Measurements from ENCODE around the gene GDF10. TPM values are rescaled to one million over a fixed set of nuclear protein-coding genes. Genes with fewer than 3 reads are reported as not detected.

GDF10 gene
- total RNA-seq, 2 experiments from 2014 or later: not detected

DNA sequence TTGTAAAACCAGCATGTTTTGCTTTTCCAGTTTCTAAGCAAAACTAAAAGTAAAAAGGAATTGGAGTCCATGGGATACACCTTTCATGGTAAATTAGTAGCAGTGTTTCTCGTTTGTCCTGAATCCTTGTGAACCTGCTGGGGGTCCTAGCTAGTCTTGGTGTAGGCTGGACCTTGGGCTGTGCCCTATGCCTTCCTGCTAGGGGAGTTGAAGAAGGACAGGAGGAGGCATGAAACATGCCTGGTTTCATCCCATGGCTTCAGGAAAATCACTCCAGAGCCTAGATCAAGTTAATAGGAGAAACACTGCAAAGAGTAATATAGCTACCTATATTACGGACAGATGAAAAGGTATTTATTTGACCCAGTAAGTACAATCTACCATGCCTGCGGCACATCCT lies 41.1 kb upstream of the GDF10 start:
- Mint-ChIP-seq H3K9me3 (ENCODE audit: insufficient read depth) (no peaks in the 10 kb centered on the region), H3K4me1 (ENCODE audit: low read depth) (peaks cover 80% of the 10 kb centered on the region), H3K36me3 (ENCODE audit: low read depth) (peaks cover 22% of the 10 kb centered on the region), H3K27me3 (ENCODE audit: low read depth) (no peaks in the 10 kb centered on the region), H3K4me3 (no peak overlapping the region), H3K27ac (no peak overlapping the region)
- ATAC-seq (no peak), DNase-seq (no peak)
- CTCF ChIA-PET: interaction anchor here (1.2 to 1.8 kb wide), 2 partner anchors 53 to 87 kb away, joined by 3 to 5 read pairs; no protein-coding TSS in a partner anchor
- POLR2A ChIA-PET: no interaction called here

DNA sequence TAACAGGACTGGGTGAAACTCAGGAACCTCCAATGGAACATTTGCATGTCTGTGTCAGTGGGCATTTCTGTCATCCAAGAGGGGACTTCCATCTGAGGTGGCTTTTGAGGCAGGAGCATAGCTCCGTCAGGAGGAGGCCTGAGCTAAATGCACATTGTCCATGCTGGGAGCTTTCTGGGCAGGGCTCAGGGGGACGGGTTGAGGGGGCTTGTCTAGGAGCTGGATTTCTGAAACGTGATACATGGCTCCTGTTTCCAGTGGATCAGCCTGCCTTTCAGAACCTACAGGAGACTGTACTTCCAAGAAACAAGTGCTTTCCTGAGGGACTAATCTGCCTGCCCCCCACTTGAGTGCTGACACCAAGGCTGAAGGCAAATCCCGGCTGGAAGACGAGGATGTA lies 40.5 kb upstream of the GDF10 start:
- no peak overlapping the region for H3K4me3 Mint-ChIP-seq
- H3K9me3 Mint-ChIP-seq (ENCODE audit: insufficient read depth): no peaks in the 10 kb centered on the region
- ChIA-PET POLR2A (no interaction called here), CTCF (interaction anchor here (1.1 to 2.4 kb wide), 5 partner anchors 9 to 212 kb away, joined by 3 to 12 read pairs (median 5); no protein-coding TSS in a partner anchor)
- H3K27me3 Mint-ChIP-seq (ENCODE audit: low read depth): no peaks in the 10 kb centered on the region
- no peak overlapping the region for H3K27ac Mint-ChIP-seq
- H3K4me1 Mint-ChIP-seq (ENCODE audit: low read depth): peaks cover 86% of the 10 kb centered on the region
- DNase-seq: no peak
- ATAC-seq: no peak
- H3K36me3 Mint-ChIP-seq (ENCODE audit: low read depth): peaks cover 22% of the 10 kb centered on the region

DNA sequence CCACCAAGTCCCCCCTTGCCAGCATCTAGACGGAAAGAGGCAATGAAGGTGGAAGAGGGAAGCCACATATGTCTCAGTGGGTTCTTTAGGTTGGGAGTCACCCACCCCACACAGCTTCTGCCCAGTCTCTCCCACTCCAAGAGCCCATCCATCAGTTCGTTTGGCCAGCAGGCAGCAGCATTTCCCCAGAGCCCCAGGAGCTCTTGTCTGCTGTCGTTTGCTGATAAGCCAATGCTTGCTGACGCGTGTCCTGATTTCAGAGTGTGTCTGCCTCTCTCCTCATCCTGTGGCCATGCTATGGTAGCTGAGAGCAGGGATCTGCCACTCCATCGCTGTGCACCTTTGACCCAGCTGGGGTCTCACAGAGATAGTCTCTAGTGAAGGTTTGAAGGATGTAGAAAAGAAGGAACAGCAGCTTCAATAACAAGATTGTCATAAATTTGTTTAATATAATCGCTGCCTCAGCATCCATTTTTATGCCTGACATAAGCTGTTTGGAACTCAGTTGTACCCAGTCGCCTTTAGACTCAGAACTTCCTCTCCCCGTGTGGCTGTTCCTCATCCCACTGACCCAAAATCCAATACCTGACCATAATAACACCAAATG lies 39.4 kb upstream of the GDF10 start:
- Mint-ChIP-seq H3K27ac (peak overlapping the region; percentile 90), H3K4me1 (ENCODE audit: low read depth) (peaks cover 91% of the 10 kb centered on the region)
- ATAC-seq: no peak

DNA sequence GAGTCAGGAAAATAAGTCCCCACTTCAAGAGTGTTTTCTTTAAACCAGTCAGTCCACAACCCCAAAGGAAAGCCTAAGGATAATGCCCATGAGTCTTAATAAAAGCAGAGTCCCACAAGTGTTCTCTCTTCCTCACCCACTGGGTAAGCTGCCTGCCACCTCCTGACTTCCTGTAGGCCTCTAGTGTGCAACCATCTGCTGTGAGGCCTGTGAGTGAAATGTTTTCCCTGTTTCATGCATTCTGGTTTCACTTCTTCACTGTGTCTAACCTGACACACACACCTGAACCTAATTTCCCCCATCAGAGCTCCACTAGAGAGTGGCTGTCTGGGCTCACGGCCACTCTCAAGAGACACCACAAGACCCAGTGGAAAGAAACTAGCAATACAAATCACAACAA lies 38.9 kb upstream of the GDF10 start:
- peak overlapping the region; percentile 90 for H3K27ac Mint-ChIP-seq
- CTCF ChIA-PET: interaction anchor here (1.3 to 2.4 kb wide), 5 partner anchors 15 to 213 kb away, joined by 4 to 12 read pairs (median 8); no protein-coding TSS in a partner anchor
- POLR2A ChIA-PET: interaction anchor here (1.0 to 1.7 kb wide), 4 partner anchors 15 to 95 kb away, joined by 3 to 4 read pairs (median 3); no protein-coding TSS in a partner anchor
- DNase-seq (peak; percentile 56), ATAC-seq (peak; percentile 46)
- no peaks in the 10 kb centered on the region for H3K27me3 Mint-ChIP-seq (ENCODE audit: low read depth)
- H3K4me3 Mint-ChIP-seq: peak overlapping the region; percentile 2
- peaks cover 24% of the 10 kb centered on the region for H3K36me3 Mint-ChIP-seq (ENCODE audit: low read depth)
- peaks cover 5% of the 10 kb centered on the region for H3K9me3 Mint-ChIP-seq (ENCODE audit: insufficient read depth)
- H3K4me1 Mint-ChIP-seq (ENCODE audit: low read depth): peaks cover 89% of the 10 kb centered on the region

More for the DNA sequence above, 39.4 kb upstream of the GDF10 start:
- peak; percentile 30 for DNase-seq
- Mint-ChIP-seq H3K36me3 (ENCODE audit: low read depth) (peaks cover 24% of the 10 kb centered on the region), H3K9me3 (ENCODE audit: insufficient read depth) (peaks cover 2% of the 10 kb centered on the region), H3K27me3 (ENCODE audit: low read depth) (no peaks in the 10 kb centered on the region), H3K4me3 (no peak overlapping the region)
- POLR2A ChIA-PET: interaction anchor here (0.9 to 1.7 kb wide), 5 partner anchors 15 to 95 kb away, joined by 3 to 4 read pairs (median 3); no protein-coding TSS in a partner anchor
- CTCF ChIA-PET: interaction anchor here (0.7 to 2.4 kb wide), 10 partner anchors 8 to 1919 kb away, joined by 3 to 12 read pairs (median 5); no protein-coding TSS in a partner anchor

DNA sequence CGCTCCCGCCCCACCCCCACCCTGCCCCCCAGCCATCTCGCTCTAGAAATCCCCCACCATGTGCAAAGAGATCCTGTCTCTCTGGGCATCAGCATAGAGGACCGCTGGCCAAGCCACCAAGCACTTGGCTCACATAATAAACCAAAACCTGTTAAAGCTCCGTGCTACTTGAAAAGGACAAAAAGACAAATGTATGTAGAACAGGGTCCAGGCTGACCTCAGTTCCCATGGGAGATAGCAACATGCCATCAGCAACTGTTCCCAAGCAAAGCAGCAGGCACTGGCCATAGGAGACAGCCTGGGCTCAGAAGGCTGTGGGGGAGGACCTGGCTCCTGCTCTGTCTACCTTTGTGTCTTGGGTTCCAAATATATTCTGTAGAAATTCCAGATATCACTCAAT lies 38.4 kb upstream of the GDF10 start:
- H3K4me1 Mint-ChIP-seq (ENCODE audit: low read depth): peaks cover 87% of the 10 kb centered on the region
- no peak overlapping the region for H3K4me3 Mint-ChIP-seq
- POLR2A ChIA-PET: interaction anchor here (1.0 to 1.7 kb wide), 3 partner anchors 14 to 96 kb away, joined by 3 to 4 read pairs (median 3); no protein-coding TSS in a partner anchor

DNA sequence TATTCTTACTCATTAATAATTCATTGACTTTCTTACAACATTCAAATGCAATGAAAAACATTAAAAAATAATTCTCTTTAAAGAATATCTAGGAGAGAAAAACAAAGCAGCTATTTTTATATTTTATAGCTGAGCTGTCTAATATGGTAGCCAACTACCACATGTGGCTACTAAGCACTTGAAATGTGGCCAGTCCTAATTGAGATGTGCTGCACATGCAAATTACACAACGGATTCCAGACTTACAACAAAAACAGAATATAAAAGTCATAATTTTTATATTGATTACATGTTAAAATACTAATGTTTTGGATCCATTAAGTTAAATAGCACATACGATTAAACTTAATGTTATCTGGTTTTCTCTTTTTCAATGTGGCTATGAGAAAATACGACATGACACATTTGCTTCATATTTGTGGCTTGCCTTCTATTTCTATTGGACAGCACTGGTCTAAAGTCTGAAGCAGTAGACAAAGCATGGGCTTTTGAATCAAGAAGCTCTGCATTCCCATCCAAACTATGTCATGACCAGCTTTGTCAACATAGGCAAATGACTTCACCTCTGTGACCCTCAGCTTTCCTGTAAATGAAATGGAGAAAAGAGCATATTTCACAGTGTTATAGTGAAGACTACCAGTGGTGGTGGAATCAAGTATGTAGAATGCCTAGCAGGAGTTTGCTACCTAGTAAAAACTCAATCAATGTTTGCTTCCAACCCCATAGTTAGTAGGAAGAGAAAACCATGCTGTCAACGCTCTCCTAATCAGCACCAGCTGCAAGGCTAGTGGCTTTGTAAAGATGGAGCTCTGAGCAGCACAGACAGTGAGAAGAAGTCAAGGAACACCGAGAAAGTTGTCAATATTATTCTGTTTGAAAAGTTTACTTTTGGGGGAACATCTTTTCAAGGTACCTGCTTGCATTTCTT lies 37.1 kb upstream of the GDF10 start:
- Mint-ChIP-seq H3K27me3 (ENCODE audit: low read depth) (no peaks in the 10 kb centered on the region), H3K4me3 (no peak overlapping the region), H3K4me1 (ENCODE audit: low read depth) (peaks cover 84% of the 10 kb centered on the region), H3K36me3 (ENCODE audit: low read depth) (peaks cover 12% of the 10 kb centered on the region), H3K9me3 (ENCODE audit: insufficient read depth) (peaks cover 5% of the 10 kb centered on the region), H3K27ac (no peak overlapping the region)
- POLR2A ChIA-PET: interaction anchor here (1.1 kb wide), 1 partner anchor 15 kb away, joined by 3 read pairs; no protein-coding TSS in a partner anchor
- DNase-seq (no peak), ATAC-seq (no peak)
- CTCF ChIA-PET: interaction anchor here (0.9 to 1.4 kb wide), 3 partner anchors 9 to 49 kb away, joined by 3 to 5 read pairs (median 3); no protein-coding TSS in a partner anchor

More for the DNA sequence above, 38.4 kb upstream of the GDF10 start:
- CTCF ChIA-PET: interaction anchor here (1.3 to 2.4 kb wide), 3 partner anchors 15 to 214 kb away, joined by 4 to 12 read pairs (median 8); no protein-coding TSS in a partner anchor
- peak overlapping the region; percentile 90 for H3K27ac Mint-ChIP-seq
- H3K27me3 Mint-ChIP-seq (ENCODE audit: low read depth): no peaks in the 10 kb centered on the region
- H3K36me3 Mint-ChIP-seq (ENCODE audit: low read depth): peaks cover 21% of the 10 kb centered on the region
- H3K9me3 Mint-ChIP-seq (ENCODE audit: insufficient read depth): peaks cover 5% of the 10 kb centered on the region
- no peak for ATAC-seq
- DNase-seq: no peak

DNA sequence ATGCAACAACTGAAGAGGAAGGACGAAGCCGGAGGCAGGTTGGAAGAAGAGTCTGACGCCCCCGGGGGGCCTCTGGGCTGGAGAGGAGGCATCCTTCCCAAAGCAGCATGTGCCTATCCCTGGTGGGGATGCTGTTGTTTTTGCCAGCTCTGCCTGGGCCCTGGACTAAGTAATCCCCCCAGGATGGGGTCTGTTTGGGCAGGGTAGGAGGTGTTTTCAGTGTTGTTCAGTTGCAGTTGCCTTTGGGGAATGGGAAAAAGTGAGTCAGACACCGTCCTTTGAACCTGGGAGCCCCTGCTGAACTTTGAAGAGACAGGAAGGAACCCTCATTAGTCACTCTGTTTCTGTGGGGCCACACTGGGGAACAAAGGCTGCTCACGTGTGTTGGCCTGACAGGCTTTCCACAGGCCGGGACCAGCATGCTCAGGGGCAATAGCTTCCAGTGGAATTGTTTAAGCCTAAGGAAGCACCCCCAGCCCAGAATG lies 35.2 kb upstream of the GDF10 start:
- ChIA-PET CTCF (no interaction called here), POLR2A (no interaction called here)
- peak overlapping the region; percentile 78 for H3K27ac Mint-ChIP-seq
- ATAC-seq (peak; percentile 88), DNase-seq (peak; percentile 76)
- H3K27me3 Mint-ChIP-seq (ENCODE audit: low read depth): no peaks in the 10 kb centered on the region
- H3K9me3 Mint-ChIP-seq (ENCODE audit: insufficient read depth): peaks cover 5% of the 10 kb centered on the region
- peaks cover 71% of the 10 kb centered on the region for H3K4me1 Mint-ChIP-seq (ENCODE audit: low read depth)
- peaks cover 12% of the 10 kb centered on the region for H3K36me3 Mint-ChIP-seq (ENCODE audit: low read depth)
- H3K4me3 Mint-ChIP-seq: peak overlapping the region; percentile 10

DNA sequence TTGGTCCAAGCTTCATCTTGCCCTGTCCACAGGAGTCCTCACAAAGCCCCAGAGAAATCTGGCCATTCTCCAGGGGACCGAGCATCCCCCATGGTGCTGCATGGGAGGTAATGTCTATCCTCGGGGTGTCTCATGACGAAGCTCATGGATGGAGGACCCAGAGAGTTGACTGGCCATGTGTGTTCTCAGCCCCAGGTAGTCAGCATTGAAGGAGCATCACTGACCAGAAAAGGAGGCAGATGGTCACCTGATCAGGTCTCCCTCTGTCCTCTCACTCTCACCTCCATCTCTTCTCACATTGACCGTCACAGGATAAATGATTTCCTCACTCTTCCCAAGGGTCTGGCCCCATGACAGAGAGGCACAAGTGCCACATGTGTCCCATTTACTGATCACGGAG lies 33.4 kb upstream of the GDF10 start:
- H3K4me1 Mint-ChIP-seq (ENCODE audit: low read depth): peaks cover 54% of the 10 kb centered on the region
- DNase-seq (no peak), ATAC-seq (no peak)
- peaks cover 5% of the 10 kb centered on the region for H3K36me3 Mint-ChIP-seq (ENCODE audit: low read depth)
- H3K4me3 Mint-ChIP-seq: no peak overlapping the region
- peaks cover 5% of the 10 kb centered on the region for H3K9me3 Mint-ChIP-seq (ENCODE audit: insufficient read depth)
- H3K27ac Mint-ChIP-seq: no peak overlapping the region
- POLR2A ChIA-PET: no interaction called here
- CTCF ChIA-PET: no interaction called here
- no peaks in the 10 kb centered on the region for H3K27me3 Mint-ChIP-seq (ENCODE audit: low read depth)

DNA sequence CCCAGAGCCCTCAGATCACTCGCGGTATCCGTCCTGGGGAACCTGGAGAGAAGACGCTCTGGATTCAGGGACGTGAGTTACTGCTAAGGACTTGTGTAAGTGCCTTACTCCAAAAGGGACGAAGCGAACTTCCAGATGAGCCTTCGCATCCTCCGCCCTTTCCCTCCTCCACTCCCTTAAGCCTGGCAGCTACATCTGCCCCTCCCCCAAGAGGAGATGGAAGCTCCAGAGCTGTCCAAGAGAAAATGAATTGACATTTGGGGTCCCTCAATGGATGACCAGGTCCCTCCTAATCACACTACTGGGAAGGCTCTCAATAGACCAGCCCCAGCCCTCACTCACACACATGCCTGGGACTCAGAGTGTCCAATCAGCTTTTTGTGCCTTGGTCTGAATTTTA lies 31.3 kb upstream of the GDF10 start:
- ATAC-seq (no peak), DNase-seq (no peak)
- Mint-ChIP-seq H3K4me1 (ENCODE audit: low read depth) (peaks cover 41% of the 10 kb centered on the region), H3K4me3 (no peak overlapping the region), H3K36me3 (ENCODE audit: low read depth) (peaks cover 11% of the 10 kb centered on the region), H3K9me3 (ENCODE audit: insufficient read depth) (peaks cover 5% of the 10 kb centered on the region), H3K27me3 (ENCODE audit: low read depth) (no peaks in the 10 kb centered on the region), H3K27ac (no peak overlapping the region)
- POLR2A ChIA-PET: no interaction called here
- CTCF ChIA-PET: interaction anchor here (1.4 kb wide), 1 partner anchor 9 kb away, joined by 4 read pairs; no protein-coding TSS in a partner anchor

DNA sequence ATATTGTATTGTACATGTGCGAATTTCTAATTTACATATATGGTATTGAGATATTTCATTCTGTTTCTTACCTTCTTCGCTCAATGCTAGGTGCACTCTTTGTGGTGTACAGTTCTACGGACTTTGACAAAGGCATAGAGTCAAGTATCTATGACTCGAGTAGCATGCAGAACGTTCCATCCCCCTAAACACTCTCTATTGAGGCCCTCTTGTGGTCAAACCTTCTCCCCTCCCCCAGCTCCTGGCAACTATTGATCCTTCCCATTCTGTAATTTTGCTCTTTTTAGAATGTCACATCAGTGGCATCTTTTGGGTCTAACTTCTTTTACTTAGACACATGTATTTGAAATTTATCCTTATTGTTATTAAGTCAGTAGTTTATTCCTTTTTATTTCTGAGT lies 30.7 kb upstream of the GDF10 start:
- Mint-ChIP-seq H3K4me1 (ENCODE audit: low read depth) (peaks cover 35% of the 10 kb centered on the region), H3K27me3 (ENCODE audit: low read depth) (no peaks in the 10 kb centered on the region), H3K27ac (no peak overlapping the region), H3K9me3 (ENCODE audit: insufficient read depth) (peaks cover 5% of the 10 kb centered on the region), H3K36me3 (ENCODE audit: low read depth) (peaks cover 11% of the 10 kb centered on the region), H3K4me3 (no peak overlapping the region)
- CTCF ChIA-PET: interaction anchor here (1.4 kb wide), 1 partner anchor 9 kb away, joined by 4 read pairs; no protein-coding TSS in a partner anchor
- POLR2A ChIA-PET: no interaction called here
- ATAC-seq (no peak), DNase-seq (no peak)

DNA sequence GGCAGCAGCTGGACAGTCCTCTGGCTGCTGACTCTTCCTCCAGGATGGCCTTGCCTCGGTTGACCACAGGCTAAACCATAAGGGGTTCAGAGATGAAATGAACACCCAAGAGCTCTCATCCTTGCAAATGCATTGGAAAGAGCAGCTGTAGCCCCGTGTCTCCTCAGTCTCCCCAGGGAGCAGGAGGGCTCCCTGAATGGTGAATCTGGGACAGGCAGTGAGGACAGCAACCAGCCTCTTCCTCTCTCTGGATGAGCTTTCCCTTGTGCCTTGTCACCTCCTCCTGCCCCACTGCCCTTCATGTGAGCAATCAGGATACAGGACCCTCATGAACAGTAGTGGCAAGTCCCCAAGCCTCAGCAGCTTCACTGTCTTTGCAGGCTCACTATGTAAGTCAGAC lies 23.9 kb upstream of the GDF10 start:
- H3K9me3 Mint-ChIP-seq (ENCODE audit: insufficient read depth): no peaks in the 10 kb centered on the region
- no peak for ATAC-seq
- H3K27me3 Mint-ChIP-seq (ENCODE audit: low read depth): no peaks in the 10 kb centered on the region
- peaks cover 6% of the 10 kb centered on the region for H3K36me3 Mint-ChIP-seq (ENCODE audit: low read depth)
- H3K27ac Mint-ChIP-seq: peak overlapping the region; percentile 90
- H3K4me1 Mint-ChIP-seq (ENCODE audit: low read depth): peaks cover 48% of the 10 kb centered on the region
- H3K4me3 Mint-ChIP-seq: no peak overlapping the region
- DNase-seq: no peak
- ChIA-PET CTCF (interaction anchor here (0.6 to 4.8 kb wide), 5 partner anchors 16 to 1605 kb away, joined by 3 to 21 read pairs (median 4); no protein-coding TSS in a partner anchor), POLR2A (interaction anchor here (0.9 kb wide), 1 partner anchor 15 kb away, joined by 4 read pairs; no protein-coding TSS in a partner anchor)

Data from activated CD8-positive, alpha-beta T cell treated with anti-CD3 and anti-CD28 coated beads, Interleukin-2, amount 10 ng/mL, durations not matched to agents 7 days and 5 days (primary cell).